Measurements from ENCODE around the gene TPRG1.

The TPRG1 gene

GRCh38 chr3:189225431-189225830, 53.7 kb downstream of the TPRG1 start:
- TF ChIP-seq CTCF (IDR thresholded peaks at IDR 0.05; ENCODE audit: insufficient read depth, missing control alignments), result no peak
- FAIRE-seq, result no peak

GRCh38 chr3:189227249-189227648, 55.5 kb downstream of the TPRG1 start:
- DNase-seq (ENCODE audit: insufficient read length, low spot score) (no peak), FAIRE-seq (no peak)
- no peak for TF ChIP-seq CTCF (IDR thresholded peaks at IDR 0.05; ENCODE audit: insufficient read depth, missing control alignments)

More at GRCh38 chr3:189225431-189225830, 53.7 kb downstream of the TPRG1 start:
- no peak for DNase-seq (ENCODE audit: insufficient read length, low spot score)

GRCh38 chr3:189229196-189229828, 57.5 kb downstream of the TPRG1 start:
- DNase-seq (ENCODE audit: insufficient read length, low spot score) (no peak), FAIRE-seq (no peak)
- TF ChIP-seq CTCF (IDR thresholded peaks at IDR 0.05; ENCODE audit: insufficient read depth, missing control alignments), result no peak

- no peak for TF ChIP-seq CTCF (IDR thresholded peaks at IDR 0.05; ENCODE audit: insufficient read depth, missing control alignments)
- DNase-seq (ENCODE audit: insufficient read length, low spot score) (no peak), FAIRE-seq (no peak)
Observed at GRCh38 chr3:189232790-189233189, 61.0 kb downstream of the TPRG1 start.

GRCh38 chr3:189233225-189233858, 61.6 kb downstream of the TPRG1 start:
- peak; percentile 52 for TF ChIP-seq CTCF (IDR thresholded peaks at IDR 0.05; ENCODE audit: insufficient read depth, missing control alignments)
- no peak for FAIRE-seq
- DNase-seq (ENCODE audit: insufficient read length, low spot score), result no peak

GRCh38 chr3:189235214-189235613, 63.4 kb downstream of the TPRG1 start:
- DNase-seq (ENCODE audit: insufficient read length, low spot score) (no peak), FAIRE-seq (no peak)
- TF ChIP-seq CTCF (IDR thresholded peaks at IDR 0.05; ENCODE audit: insufficient read depth, missing control alignments), result no peak

GRCh38 chr3:189236352-189236751, 64.6 kb downstream of the TPRG1 start:
- no peak for DNase-seq (ENCODE audit: insufficient read length, low spot score)
- no peak for FAIRE-seq

More at GRCh38 chr3:189236352-189236751, 64.6 kb downstream of the TPRG1 start:
- TF ChIP-seq CTCF (IDR thresholded peaks at IDR 0.05; ENCODE audit: insufficient read depth, missing control alignments), result no peak
